Inflammatory macrophage (primary cell): ENCODE data around the gene SF3B3.

Experiments used
- DNase-seq, 2 donors: peaks; one replicate each; pipeline ENCODE4 v3.0.0-alpha.2; 2020 to 2022
- total RNA-seq, 18 experiments: gene quantifications; one replicate each; lab custom pipeline; 2026; ENCODE audit warnings: mixed read lengths in 6 of 18, inconsistent platforms in 2 of 18; lab: John Stamatoyannopoulos, UW

SF3B3 gene
- 67.5 to 174 (median 128) reads per million in 18 experiments for total RNA-seq

DNA sequence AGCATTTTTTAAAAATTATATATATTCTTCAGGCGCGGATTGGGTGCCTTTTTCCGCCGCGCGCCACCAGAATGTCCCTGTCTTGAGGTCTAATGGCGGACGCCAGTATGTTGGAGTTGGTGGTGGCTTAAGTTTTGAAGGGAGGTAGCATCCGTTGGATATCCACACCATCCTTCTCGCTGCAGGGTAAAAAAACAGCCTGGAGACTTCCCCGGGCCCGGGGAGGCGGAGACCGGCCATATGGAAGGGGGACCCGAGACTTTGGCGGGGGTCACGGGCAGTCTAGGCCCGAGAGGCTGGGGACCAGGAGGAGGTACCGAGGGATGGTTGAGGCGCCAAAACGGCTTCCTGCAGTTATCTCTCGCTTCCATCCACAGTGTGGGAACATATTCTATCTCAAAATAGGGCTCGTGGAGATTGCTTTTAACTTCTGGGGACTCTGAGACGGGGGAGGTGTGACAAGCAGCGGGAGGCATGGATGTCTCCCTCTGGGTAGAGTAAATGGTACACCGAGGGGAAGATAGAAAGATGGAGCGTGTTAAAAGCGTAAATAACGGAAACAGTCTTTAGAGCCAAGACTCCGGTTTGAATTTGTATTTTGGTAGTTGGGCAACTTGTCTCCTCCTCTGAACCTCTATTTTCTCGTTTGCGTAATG, at the start of gene SF3B3:
Gene SF3B3, plus strand, starts transcription at position 74 of the 656 bp plus-strand sequence. CDS start 2,841 bp downstream, outside the sequence.
- DNase-seq = peak in 1 of 2 donors; percentile 34

GRCh38 chr16:70474320-70475053, 49.1 kb upstream of the SF3B3 start:
- DNase-seq = no peak

GRCh38 chr16:70475054-70475871, 48.4 kb upstream of the SF3B3 start:
- no peak for DNase-seq

DNA sequence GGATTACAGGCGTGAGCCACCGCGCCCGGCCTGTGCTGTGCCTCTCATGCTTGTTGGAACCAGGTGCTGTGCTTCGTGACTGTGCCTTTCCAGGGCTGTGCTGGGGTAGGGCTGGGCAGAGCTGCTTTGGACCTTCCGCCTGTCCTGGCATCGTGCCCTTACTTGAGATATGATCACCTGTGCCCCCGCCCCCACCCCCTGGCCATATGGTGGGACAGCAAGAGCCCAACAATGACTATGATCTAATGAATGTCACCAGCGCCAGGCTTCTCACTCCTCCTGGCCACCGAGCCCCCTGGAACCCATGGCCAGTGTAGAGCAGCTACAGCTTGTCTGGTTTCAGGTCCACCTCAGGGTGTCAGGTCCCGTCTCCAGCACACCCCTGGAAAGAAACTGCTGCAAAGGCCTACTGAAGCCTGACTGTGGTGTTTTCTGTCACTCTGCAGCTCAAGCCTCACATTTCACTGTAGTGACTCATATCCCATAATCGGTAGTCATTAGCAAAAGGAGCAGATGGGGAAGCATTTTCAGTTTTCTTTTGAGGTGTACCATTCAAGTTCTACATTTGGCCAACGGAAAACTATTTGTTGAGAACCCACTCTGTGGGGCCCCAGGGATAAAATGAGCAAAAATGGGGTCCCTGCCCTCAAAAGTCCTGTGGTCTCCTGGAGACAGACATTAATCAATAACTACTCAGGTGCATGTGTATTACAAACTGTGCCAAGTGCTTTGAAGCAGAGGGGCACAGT, 47.2 kb upstream of the SF3B3 start:
- DNase-seq = no peak

GRCh38 chr16:70478169-70478568, 45.4 kb upstream of the SF3B3 start:
- DNase-seq = no peak

GRCh38 chr16:70478912-70479341, 44.7 kb upstream of the SF3B3 start:
- no peak for DNase-seq

DNA sequence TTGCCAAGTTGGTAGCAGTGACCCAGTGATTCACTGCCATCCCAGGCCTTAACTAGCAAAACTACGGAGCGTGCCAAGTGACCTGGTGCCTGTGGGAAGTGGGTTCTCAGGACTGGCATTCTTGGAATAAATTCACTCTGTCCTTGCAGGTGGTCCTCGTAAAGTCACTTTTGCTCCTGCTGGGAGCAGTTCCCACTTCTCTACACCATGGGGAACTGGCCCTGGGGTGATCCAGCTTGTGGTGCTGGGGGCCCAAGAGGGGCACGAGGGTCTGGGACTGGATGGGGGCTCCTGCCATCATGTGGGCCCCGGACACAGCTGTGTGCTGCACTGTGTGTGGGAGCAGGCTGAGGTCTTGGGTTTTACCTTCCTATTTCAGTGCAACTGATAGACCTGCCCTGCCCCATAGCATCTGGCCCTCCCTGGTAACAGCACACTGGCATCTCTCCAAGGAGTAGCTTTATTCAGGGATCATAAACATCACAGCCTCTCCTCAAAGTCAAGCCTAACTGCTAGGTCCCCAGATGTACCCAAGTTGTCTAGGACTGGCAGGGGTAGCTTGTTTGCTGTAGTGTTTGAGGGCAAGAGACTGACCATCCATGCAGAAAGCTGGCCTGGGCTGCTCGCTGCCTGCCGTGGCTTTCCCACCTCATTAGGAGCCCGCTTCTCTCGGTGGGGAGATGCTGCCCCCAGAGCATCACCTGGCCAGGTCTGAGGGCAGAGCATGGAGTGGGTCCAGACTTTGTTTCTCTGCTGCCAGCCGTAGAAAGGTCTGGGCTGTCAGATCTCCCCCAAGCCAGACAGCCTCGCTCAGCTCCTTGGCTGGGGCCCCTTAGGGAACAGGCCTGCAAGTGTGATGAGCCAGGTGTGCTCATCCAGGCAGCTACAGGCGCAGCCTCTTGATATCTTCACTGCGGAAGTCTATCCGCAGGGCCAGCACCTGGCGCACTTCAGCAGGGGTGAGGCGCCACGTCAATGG, 43.2 kb upstream of the SF3B3 start:
- DNase-seq = no peak

- no peak for DNase-seq
Observed at GRCh38 chr16:70481929-70482536, 41.6 kb upstream of the SF3B3 start.

DNA sequence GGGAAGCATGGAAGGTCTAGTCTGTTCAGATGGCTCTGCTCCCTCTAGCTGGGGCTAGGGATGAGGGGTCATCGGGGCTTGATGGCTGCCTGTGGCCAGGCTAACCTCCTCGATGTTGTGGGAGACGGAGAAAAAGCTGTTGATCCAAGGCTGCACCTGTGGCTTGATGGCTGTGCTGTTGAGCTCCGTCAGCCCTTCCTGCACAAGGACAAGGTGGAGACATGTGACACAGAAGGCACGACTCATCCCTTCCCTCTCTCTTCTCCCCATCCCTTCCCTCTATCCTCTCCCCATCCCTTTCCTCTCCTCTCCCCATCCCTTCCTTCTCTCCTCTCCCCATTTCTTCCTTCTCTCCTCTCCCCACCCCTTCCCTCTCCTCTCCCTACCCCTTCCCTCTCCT, 41.0 kb upstream of the SF3B3 start:
- DNase-seq = no peak

GRCh38 chr16:70483426-70483825, 40.2 kb upstream of the SF3B3 start:
- DNase-seq = no peak

GRCh38 chr16:70484867-70485266, 38.7 kb upstream of the SF3B3 start:
- DNase-seq = no peak

GRCh38 chr16:70490261-70490660, 33.4 kb upstream of the SF3B3 start:
- DNase-seq = peak; percentile 74 to 89

DNA sequence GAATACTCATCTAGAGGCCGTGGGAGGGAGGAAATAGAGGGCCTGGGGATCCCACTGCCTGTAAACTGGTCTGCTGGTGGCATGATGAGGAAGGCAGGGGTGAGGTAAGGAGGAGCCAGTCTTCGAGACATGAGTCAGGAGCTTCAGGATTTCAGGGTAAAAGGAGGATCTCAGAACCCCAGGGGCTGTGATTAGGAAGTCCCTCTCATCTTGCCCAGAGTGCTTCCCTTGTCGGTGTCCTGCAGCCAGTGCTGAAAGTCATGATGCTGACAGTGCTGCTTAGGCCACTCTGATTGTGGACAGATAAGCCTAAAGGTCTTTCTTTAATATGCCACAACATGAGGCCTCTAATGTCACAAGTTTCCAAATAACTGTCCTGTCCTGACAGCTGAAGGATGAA, 29.8 kb upstream of the SF3B3 start:
- DNase-seq = peak; percentile 44 to 72

DNA sequence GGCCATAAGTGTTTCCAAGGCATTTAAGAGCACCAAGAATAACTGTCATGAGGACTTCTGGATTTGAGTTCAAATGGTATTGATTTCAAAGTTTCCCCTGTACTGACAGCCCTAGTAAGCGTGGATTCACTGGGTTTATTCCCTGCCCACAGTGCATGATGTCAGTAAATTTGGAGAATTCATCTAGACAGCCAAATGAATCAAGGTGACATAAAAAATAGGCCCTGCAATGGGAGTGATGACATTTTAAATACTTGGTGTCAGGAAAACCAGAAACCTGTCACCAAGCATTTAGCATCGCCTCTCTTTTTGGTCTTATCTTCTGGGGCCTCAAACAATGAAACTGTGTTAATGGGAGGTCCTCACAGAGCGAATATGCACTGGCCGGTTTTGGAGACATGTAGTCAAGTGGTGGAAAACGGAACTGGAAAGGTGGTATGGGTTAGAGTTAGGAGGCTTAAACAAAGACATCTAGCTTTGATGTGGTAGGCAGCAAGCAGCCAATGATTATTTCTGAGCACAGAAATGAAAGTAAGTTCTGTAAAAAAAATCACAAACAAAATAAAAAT, 29.3 kb upstream of the SF3B3 start:
- DNase-seq = no peak

DNA sequence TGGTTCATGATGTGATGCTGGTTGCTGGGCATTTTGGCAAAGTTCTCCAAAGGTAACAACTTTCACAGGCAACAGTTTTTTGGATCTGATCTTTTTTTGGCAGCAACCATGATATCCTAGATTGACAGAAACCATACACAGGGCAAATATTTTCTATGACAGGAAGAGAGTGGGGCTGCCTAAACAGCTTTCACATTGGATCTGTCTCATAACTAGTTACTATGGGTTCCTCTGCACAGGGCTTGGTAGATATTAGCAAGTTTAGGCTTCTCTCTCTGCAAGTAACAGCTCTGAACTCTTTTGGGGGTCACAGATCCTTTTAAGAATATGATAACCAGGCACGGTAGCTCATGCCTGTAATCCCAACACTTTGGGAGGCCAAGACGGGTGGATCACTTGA, 28.8 kb upstream of the SF3B3 start:
- DNase-seq = no peak

- no peak for DNase-seq
Observed at GRCh38 chr16:70495425-70496182, 28.0 kb upstream of the SF3B3 start.

- DNase-seq = no peak
Observed at GRCh38 chr16:70496513-70496912, 27.1 kb upstream of the SF3B3 start.

DNA sequence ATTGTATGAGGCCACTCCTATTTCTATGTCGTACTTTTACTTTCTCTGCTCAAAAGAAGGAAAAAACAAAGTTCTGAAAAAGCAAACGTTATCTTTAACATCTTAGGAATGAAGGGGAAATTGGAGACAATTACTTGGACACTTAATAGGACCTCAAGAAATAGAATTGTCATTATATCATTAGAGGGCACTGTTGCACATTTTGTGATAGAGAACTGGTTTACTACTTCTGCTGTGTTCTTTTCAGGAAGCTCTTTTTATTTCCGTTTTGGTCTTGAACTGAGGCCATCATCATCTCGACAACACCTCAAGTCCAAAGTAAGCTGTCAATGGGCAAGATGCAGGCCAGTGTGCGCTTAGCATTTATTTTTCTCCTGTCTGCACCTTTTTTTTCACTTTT, 14.9 kb upstream of the SF3B3 start:
- peak; percentile 39 to 67 for DNase-seq

DNA sequence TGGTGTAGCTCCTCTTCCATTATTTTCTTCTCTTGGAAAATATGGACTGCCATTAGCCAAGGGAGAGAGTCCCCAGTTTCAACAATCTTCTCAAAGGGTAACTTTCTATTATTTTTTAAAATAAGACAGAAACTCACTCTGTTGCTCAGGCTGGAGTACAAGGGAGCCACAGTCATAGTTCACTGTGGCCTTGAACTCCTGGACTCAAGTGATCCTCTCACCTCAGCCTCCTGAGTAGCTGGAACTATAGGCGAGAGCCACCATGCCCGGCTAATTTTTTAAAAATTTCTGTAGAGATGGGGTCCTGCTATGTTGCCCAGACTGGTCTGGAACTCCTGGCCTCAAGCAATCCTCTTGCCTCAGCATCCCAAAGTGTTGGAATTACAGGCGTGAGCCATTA, 13.4 kb upstream of the SF3B3 start:
- DNase-seq = no peak

DNA sequence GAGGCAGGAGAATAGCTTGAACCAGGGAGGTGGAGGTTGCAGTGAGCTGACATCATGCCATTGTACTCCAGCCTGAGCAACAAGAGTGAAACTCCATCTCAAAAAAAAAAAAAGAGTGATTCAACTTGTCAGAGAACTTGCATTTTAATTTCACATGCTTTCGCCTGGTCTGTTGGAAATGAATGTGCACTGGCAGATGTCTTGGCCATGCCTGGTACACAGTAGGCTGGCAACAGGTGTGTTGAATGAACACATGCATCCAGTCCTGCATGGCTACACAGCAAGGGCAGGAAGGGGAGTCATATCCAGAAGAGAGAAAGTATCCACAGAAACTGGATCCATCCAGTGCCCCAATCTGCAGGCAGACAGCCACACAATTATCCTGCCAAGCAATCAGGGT, 11.8 kb upstream of the SF3B3 start:
- DNase-seq = no peak
